K562 (cell line): ENCODE data around the gene PES1. TPM values are rescaled to one million over a fixed set of nuclear protein-coding genes. Genes with fewer than 3 reads are reported as not detected.
"Not testable (repeated sequence)": the region's sequence is repeated elsewhere in the genome, so short reads cannot be mapped to it uniquely, and the experiment has no call there.

Experiments
- ATAC-seq: fragments of 200-7000 bp; cut with Tn5 transposase; 3 replicates; pipeline ENCODE4 v1.9.1; 2020; ENCODE audit warnings: moderate library complexity
- BruUV-seq: library from RNA; stranded (reverse); fragments of 400-500 nt; replicated peaks from 2 replicates; lab custom pipeline; 2021; lab: Mats Ljungman, UMichigan
- CTCF ChIA-PET: fragments of 300-600 bp; formaldehyde crosslinking; extraction: SDS; loops from one replicate; lab custom pipeline; 2021; ENCODE audit warnings: low intra/inter-chr PET ratio; lab: Yijun Ruan, JAX
- POLR2A ChIA-PET: fragments of 300-600, 350-650 bp; sonication (Branson Sonifier 250); formaldehyde crosslinking; extraction: SDS; loops from one replicate; lab custom pipeline; 2021; ENCODE audit warnings: antibody characterized with exemption, inconsistent platforms; lab: Yijun Ruan, JAX
- DNase-seq, 4 experiments: peaks; one replicate each; pipeline versions ENCODE4 v3.0.0 to v3.0.0-alpha.2; 2011 to 2018; ENCODE audit warnings: low spot score in 3 of 4, mixed read lengths in 3 of 4; ENCODE audit errors: extremely low read depth in 1 of 4
- FAIRE-seq: peaks from 2 replicates; lab custom pipeline; 2011; peaks lifted over from hg19 to GRCh38; lab: Jason Lieb, UNC
- H2AFZ ChIP-seq: 2 replicates; pipeline ENCODE4 v1.6.0; 2011; ENCODE audit warnings: low read depth, low read length, control low read depth, inconsistent platforms
- H3K27ac ChIP-seq: fragments of 200-600 bp; 3 replicates; pipeline ENCODE4 v1.8.0; 2011; ENCODE audit warnings: low read depth, mild to moderate bottlenecking, control low read depth, inconsistent platforms, low read length, moderate library complexity, mixed read lengths; ENCODE audit errors: extremely low read depth
- H3K27me3 ChIP-seq, 2 experiments: fragments of 300-600 bp in 1 of 2; 2 replicates in 1 of 2; 3 replicates in 1 of 2; pipeline versions ENCODE4 v1.6.0 to v1.8.0; 2011; ENCODE audit warnings: inconsistent platforms in 2 of 2, low read length in 2 of 2, mild to moderate bottlenecking in 1 of 2, mixed read lengths in 1 of 2, moderate library complexity in 1 of 2; ENCODE audit not compliant: control insufficient read depth in 2 of 2, insufficient read depth in 2 of 2
- H3K36me3 ChIP-seq: fragments of 300-600 bp; 3 replicates; pipeline ENCODE4 v1.8.0; 2011; ENCODE audit warnings: mild to moderate bottlenecking, low read length, inconsistent platforms; ENCODE audit not compliant: control insufficient read depth, insufficient read depth
- H3K4me1 ChIP-seq, 2 experiments: fragments of 200-600 bp in 1 of 2; replicated peaks in 1 of 2; 2 replicates in 1 of 2; 3 replicates in 1 of 2; pipeline versions ENCODE4 v1.5.1 to v1.8.0; 2011; ENCODE audit warnings: inconsistent platforms in 2 of 2, low read length in 2 of 2, mild to moderate bottlenecking in 1 of 2, mixed read lengths in 1 of 2, moderate library complexity in 1 of 2; ENCODE audit not compliant: control insufficient read depth in 2 of 2, insufficient read depth in 2 of 2
- H3K4me2 ChIP-seq: 2 replicates; pipeline ENCODE4 v1.6.1; 2011; ENCODE audit warnings: low read length, control low read depth, inconsistent platforms, mixed read lengths; ENCODE audit not compliant: insufficient read depth
- H3K4me3 ChIP-seq: fragments of 200-600 bp; sonication (generic), shearing (Covaris generic); 2 replicates; pipeline ENCODE4 v1.5.1; 2016; ENCODE audit warnings: control low read depth, inconsistent platforms
- H3K79me2 ChIP-seq: fragments of 200-600 bp; 3 replicates; pipeline ENCODE4 v1.8.0; 2011; ENCODE audit warnings: low read length, inconsistent platforms; ENCODE audit not compliant: control insufficient read depth, insufficient read depth
- H3K9ac ChIP-seq, 2 experiments: 2 replicates each; pipeline versions ENCODE4 v1.6.0 to v1.6.1; 2011; ENCODE audit warnings: low read depth in 2 of 2, low read length in 2 of 2, control low read depth in 1 of 2, inconsistent platforms in 1 of 2, mild to moderate bottlenecking in 1 of 2, mixed read lengths in 1 of 2; ENCODE audit not compliant: insufficient read depth in 1 of 2
- H3K9me1 ChIP-seq: one replicate; pipeline ENCODE4 v1.6.0; 2011; ENCODE audit warnings: inconsistent platforms, mild to moderate bottlenecking, low read length, moderate library complexity; ENCODE audit not compliant: control insufficient read depth, insufficient read depth
- H3K9me3 ChIP-seq: replicated peaks from 2 replicates; pipeline ENCODE4 v1.5.1; 2011; ENCODE audit warnings: low read depth, low read length, inconsistent platforms; ENCODE audit not compliant: control insufficient read depth, insufficient read depth
- H4K20me1 ChIP-seq: replicated peaks from 2 replicates; pipeline ENCODE4 v1.6.1; 2011; ENCODE audit warnings: low read length, inconsistent platforms, mixed read lengths; ENCODE audit not compliant: control insufficient read depth, insufficient read depth
- ZNF121 ChIP-seq: sonication (generic); formaldehyde crosslinking; conservative IDR thresholded peaks from 2 replicates; pipeline ENCODE4 v1.8.0; 2022; ENCODE audit warnings: missing genetic modification reagents
- ZNF586 ChIP-seq: fragments of 450-650 bp; formaldehyde crosslinking; conservative IDR thresholded peaks from 2 replicates; pipeline ENCODE4 v1.4.0; 2020; ENCODE audit warnings: mild to moderate bottlenecking, moderate library complexity
- WGBS: fragments of 100-300 bp; shearing (Covaris generic); methylation state at CpG from one replicate; pipeline ENCODE4 v1.1.6; 2016; ENCODE audit warnings: low coverage, mixed read lengths; ENCODE audit not compliant: insufficient coverage; ENCODE audit errors: missing lambda C conversion rate; 5-methylcytosine and 5-hydroxymethylcytosine counted together
- in situ Hi-C: fragments of 300-500 bp; cut with MboI; formaldehyde crosslinking; loops from 4 replicates; pipeline ENCODE4 v1.15.0; 2018; ENCODE audit warnings: inconsistent platforms, mixed read lengths
- intact Hi-C: fragments of 100-400 bp; cut with micrococcal nuclease; formaldehyde crosslinking; loops from 2 replicates; pipeline ENCODE4 v1.14.2; 2022
- polyA plus RNA-seq, 8 experiments: library from polyadenylated mRNA; depleted of rRNA in 4 of 8; stranded (reverse) in 5 of 8; unstranded in 3 of 8; fragments of >200 nt; fragmentation: Nextera tagmentation in 2 of 8; fragmentation: Illumina TruSeq in 1 of 8; extraction: Ambion mirVana in 2 of 8; extraction: Trizol in 1 of 8; gene quantifications; 2 replicates each; pipeline versions ENCODE4 v1.2.1 to v1.2.3, GENCODE V29; 2011 to 2014; ENCODE audit warnings: inconsistent platforms in 1 of 8, missing spikeins in 1 of 8
- total RNA-seq, 7 experiments: library from RNA; depleted of rRNA in 6 of 7; stranded (reverse); fragments of >200 nt in 6 of 7; fragmentation: Illumina TruSeq in 2 of 7; extraction: Trizol in 2 of 7; gene quantifications; 2 replicates each; pipeline versions ENCODE4 v1.2.1 to v1.2.3, GENCODE V29; 2011 to 2021; ENCODE audit warnings: low replicate concordance in 1 of 7

PES1 gene
- total and polyA plus RNA-seq, 9 of the 15 experiments (the other 6 are each of a cell fraction or from before 2014, with no cell fraction given), result 6.5 to 158 (median 94.3) TPM

DNA sequence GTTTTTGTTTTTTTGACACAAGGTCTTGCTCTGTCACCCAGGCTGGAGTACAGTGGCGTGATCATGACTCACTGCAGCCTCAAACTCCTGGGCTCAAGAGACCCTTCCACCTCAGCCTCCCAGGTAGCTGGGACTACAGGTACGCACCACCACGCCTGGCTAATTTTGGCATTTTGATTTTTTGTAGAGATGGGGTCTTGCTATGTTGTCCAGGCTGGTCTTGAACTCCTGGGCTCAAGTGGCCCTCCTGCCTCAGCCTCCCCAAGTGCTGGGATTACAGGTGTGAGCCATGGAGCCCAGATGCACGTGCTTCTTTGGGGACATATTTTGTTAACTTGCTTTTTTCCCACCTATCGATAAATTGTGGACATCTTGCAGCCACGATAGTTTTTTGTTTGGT is 24.4 kb downstream of the PES1 start:
- FAIRE-seq, POLR2A ChIA-PET, H3K4me1 ChIP-seq, H3K4me3 ChIP-seq, in situ Hi-C loops, ATAC-seq, H2AFZ ChIP-seq, DNase-seq, H3K27ac ChIP-seq, H3K36me3 ChIP-seq, H3K79me2 ChIP-seq, H3K9me3 ChIP-seq, BruUV-seq, H4K20me1 ChIP-seq, H3K4me2 ChIP-seq, CTCF ChIA-PET, H3K9me1 ChIP-seq, intact Hi-C loops, H3K9ac ChIP-seq: not testable (repeated sequence)
- H3K27me3 ChIP-seq, result peaks cover 0 to 21% of the 10 kb centered on the region in 2 experiments; a peak in 3 of 5 replicates
- TF ChIP-seq ZNF121, result peak; percentile 69
- WGBS, result 20% methylated on average over 6 of the region's 6 CpGs

DNA sequence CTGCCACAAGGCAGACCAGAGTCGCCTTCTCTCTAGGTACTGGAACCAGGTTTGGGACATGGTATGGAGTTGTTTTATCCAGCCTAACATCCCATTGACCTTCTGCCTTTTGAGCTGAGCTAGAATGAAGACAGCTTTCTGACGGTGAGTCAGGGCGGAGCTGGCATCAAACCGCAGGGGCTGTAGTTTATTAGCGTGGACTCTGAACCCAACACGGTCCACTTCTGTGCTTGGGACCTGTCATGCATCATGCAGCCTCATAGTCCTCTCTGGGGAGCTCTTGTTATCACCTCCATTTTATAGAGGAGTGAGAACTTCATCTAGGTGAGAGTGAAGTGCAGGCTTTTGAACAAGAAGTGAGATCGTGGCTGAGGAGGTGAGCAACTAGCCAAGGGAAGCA is 25.6 kb downstream of the PES1 start:
- Histone ChIP-seq H3K4me3 (no peak overlapping the region), H3K9me1 (no peaks in the 10 kb centered on the region), H2AFZ (no peak overlapping the region), H3K9ac (no peak overlapping the region), H3K9me3 (no peaks in the 10 kb centered on the region), H3K4me1 (no peaks in the 10 kb centered on the region), H3K4me2 (no peak overlapping the region), H3K36me3 (no peaks in the 10 kb centered on the region), H4K20me1 (no peaks in the 10 kb centered on the region; the same call in 1 of the 2 replicates), H3K27me3 (peaks cover 0 to 20% of the 10 kb centered on the region in 2 experiments; a peak in 3 of 5 replicates), H3K79me2 (no peaks in the 10 kb centered on the region), H3K27ac (no peak overlapping the region)
- 0% methylated on average over 7 of the region's 7 CpGs for WGBS
- CTCF ChIA-PET, result no interaction called here
- TF ChIP-seq ZNF586 (CRISPR knock-in tag), result no peak
- POLR2A ChIA-PET, result interaction anchor here (1.0 to 1.5 kb wide), 2 partner anchors 15 to 19 kb away, joined by 3 to 4 read pairs; no protein-coding TSS in a partner anchor
- intact Hi-C loops (no loop called here), in situ Hi-C loops (no loop called here)
- BruUV-seq, result no TSS peak
- DNase-seq, result no peak
- FAIRE-seq, result no peak
- ATAC-seq, result no peak
